K562 (cell line): Measurements from ENCODE around the gene PLEKHA6. TPM values are rescaled to one million over a fixed set of nuclear protein-coding genes. Genes with fewer than 3 reads are reported as not detected.
A peak's percentile ranks its signal among the peaks of the same experiment; 100 is the strongest.

Experiments
- ATAC-seq: fragments of 200-7000 bp; cut with Tn5 transposase; 3 replicates; pipeline ENCODE4 v1.9.1; 2020; ENCODE audit warnings: moderate library complexity
- BruUV-seq: library from RNA; stranded (reverse); fragments of 400-500 nt; replicated peaks from 2 replicates; lab custom pipeline; 2021; lab: Mats Ljungman, UMichigan
- CTCF ChIA-PET: fragments of 300-600 bp; formaldehyde crosslinking; extraction: SDS; loops from one replicate; lab custom pipeline; 2021; ENCODE audit warnings: low intra/inter-chr PET ratio; lab: Yijun Ruan, JAX
- POLR2A ChIA-PET: fragments of 300-600, 350-650 bp; sonication (Branson Sonifier 250); formaldehyde crosslinking; extraction: SDS; loops from one replicate; lab custom pipeline; 2021; ENCODE audit warnings: antibody characterized with exemption, inconsistent platforms; lab: Yijun Ruan, JAX
- DNase-seq, 4 experiments: peaks; one replicate each; pipeline versions ENCODE4 v3.0.0 to v3.0.0-alpha.2; 2011 to 2018; ENCODE audit warnings: low spot score in 3 of 4, mixed read lengths in 3 of 4; ENCODE audit errors: extremely low read depth in 1 of 4
- FAIRE-seq: peaks from 2 replicates; lab custom pipeline; 2011; peaks lifted over from hg19 to GRCh38; lab: Jason Lieb, UNC
- H2AFZ ChIP-seq: 2 replicates; pipeline ENCODE4 v1.6.0; 2011; ENCODE audit warnings: low read depth, low read length, control low read depth, inconsistent platforms
- H3K27ac ChIP-seq: fragments of 200-600 bp; 3 replicates; pipeline ENCODE4 v1.8.0; 2011; ENCODE audit warnings: low read depth, mild to moderate bottlenecking, control low read depth, inconsistent platforms, low read length, moderate library complexity, mixed read lengths; ENCODE audit errors: extremely low read depth
- H3K27me3 ChIP-seq, 2 experiments: fragments of 300-600 bp in 1 of 2; 2 replicates in 1 of 2; 3 replicates in 1 of 2; pipeline versions ENCODE4 v1.6.0 to v1.8.0; 2011; ENCODE audit warnings: inconsistent platforms in 2 of 2, low read length in 2 of 2, mild to moderate bottlenecking in 1 of 2, mixed read lengths in 1 of 2, moderate library complexity in 1 of 2; ENCODE audit not compliant: control insufficient read depth in 2 of 2, insufficient read depth in 2 of 2
- H3K36me3 ChIP-seq: fragments of 300-600 bp; 3 replicates; pipeline ENCODE4 v1.8.0; 2011; ENCODE audit warnings: mild to moderate bottlenecking, low read length, inconsistent platforms; ENCODE audit not compliant: control insufficient read depth, insufficient read depth
- H3K4me1 ChIP-seq, 2 experiments: fragments of 200-600 bp in 1 of 2; replicated peaks in 1 of 2; 2 replicates in 1 of 2; 3 replicates in 1 of 2; pipeline versions ENCODE4 v1.5.1 to v1.8.0; 2011; ENCODE audit warnings: inconsistent platforms in 2 of 2, low read length in 2 of 2, mild to moderate bottlenecking in 1 of 2, mixed read lengths in 1 of 2, moderate library complexity in 1 of 2; ENCODE audit not compliant: control insufficient read depth in 2 of 2, insufficient read depth in 2 of 2
- H3K4me2 ChIP-seq: 2 replicates; pipeline ENCODE4 v1.6.1; 2011; ENCODE audit warnings: low read length, control low read depth, inconsistent platforms, mixed read lengths; ENCODE audit not compliant: insufficient read depth
- H3K4me3 ChIP-seq: fragments of 200-600 bp; sonication (generic), shearing (Covaris generic); 2 replicates; pipeline ENCODE4 v1.5.1; 2016; ENCODE audit warnings: control low read depth, inconsistent platforms
- H3K79me2 ChIP-seq: fragments of 200-600 bp; 3 replicates; pipeline ENCODE4 v1.8.0; 2011; ENCODE audit warnings: low read length, inconsistent platforms; ENCODE audit not compliant: control insufficient read depth, insufficient read depth
- H3K9ac ChIP-seq, 2 experiments: 2 replicates each; pipeline versions ENCODE4 v1.6.0 to v1.6.1; 2011; ENCODE audit warnings: low read depth in 2 of 2, low read length in 2 of 2, control low read depth in 1 of 2, inconsistent platforms in 1 of 2, mild to moderate bottlenecking in 1 of 2, mixed read lengths in 1 of 2; ENCODE audit not compliant: insufficient read depth in 1 of 2
- H3K9me1 ChIP-seq: one replicate; pipeline ENCODE4 v1.6.0; 2011; ENCODE audit warnings: inconsistent platforms, mild to moderate bottlenecking, low read length, moderate library complexity; ENCODE audit not compliant: control insufficient read depth, insufficient read depth
- H3K9me3 ChIP-seq: replicated peaks from 2 replicates; pipeline ENCODE4 v1.5.1; 2011; ENCODE audit warnings: low read depth, low read length, inconsistent platforms; ENCODE audit not compliant: control insufficient read depth, insufficient read depth
- H4K20me1 ChIP-seq: replicated peaks from 2 replicates; pipeline ENCODE4 v1.6.1; 2011; ENCODE audit warnings: low read length, inconsistent platforms, mixed read lengths; ENCODE audit not compliant: control insufficient read depth, insufficient read depth
- ARID4B ChIP-seq: sonication (generic); formaldehyde crosslinking; IDR thresholded peaks from 2 replicates; pipeline ENCODE4 v1.8.0; 2022; ENCODE audit warnings: mild to moderate bottlenecking, missing genetic modification reagents
- CEBPG ChIP-seq, 3 experiments: fragments of 200-800 bp in 1 of 3; sonication (Bioruptor generic) in 1 of 3; sonication (generic) in 1 of 3; formaldehyde crosslinking in 1 of 3; IDR thresholded peaks in 2 of 3; conservative IDR thresholded peaks in 1 of 3; 2 replicates each; pipeline versions ENCODE4 v1.6.1 to v1.8.0; 2016 to 2022; ENCODE audit warnings: missing compliant biosample characterization in 2 of 3, missing genetic modification characterization in 2 of 3, mild to moderate bottlenecking in 1 of 3, missing genetic modification reagents in 1 of 3
- NFE2 ChIP-seq: IDR thresholded peaks from 2 replicates; pipeline ENCODE4 v1.6.1; 2014; ENCODE audit warnings: antibody characterized with exemption, low read depth
- PHTF2 ChIP-seq: fragments of 250-450 bp; sonication (Bioruptor Pico); IDR thresholded peaks from 2 replicates; pipeline ENCODE4 v1.5.0; 2021; ENCODE audit warnings: mild to moderate bottlenecking
- SMAD4 ChIP-seq: fragments of 250-450 bp; sonication (Bioruptor Pico); conservative IDR thresholded peaks from 2 replicates; pipeline ENCODE4 v1.8.0; 2021; ENCODE audit warnings: inconsistent platforms, mild to moderate bottlenecking, moderate library complexity
- SMARCE1 ChIP-seq: fragments of 450-650 bp; IDR thresholded peaks from 2 replicates; pipeline ENCODE4 v1.7.1; 2016; ENCODE audit warnings: mild to moderate bottlenecking
- SRSF7 ChIP-seq: fragments of 200-400 bp; formaldehyde crosslinking; optimal IDR thresholded peaks from 2 replicates; pipeline ENCODE3; 2017; ENCODE audit warnings: mild to moderate bottlenecking, low read depth, low read length
- XRCC4 ChIP-seq: IDR thresholded peaks from one replicate; pipeline ENCODE4 v1.6.1; 2011; ENCODE audit not compliant: insufficient read depth, insufficient read length; ENCODE audit errors: extremely low read depth
- ZBTB7A ChIP-seq: IDR thresholded peaks from 2 replicates; pipeline ENCODE4 v1.6.1; 2011; ENCODE audit warnings: low read depth, mild to moderate bottlenecking, low read length, moderate library complexity, borderline replicate concordance; ENCODE audit not compliant: control insufficient read depth
- ZFP36 ChIP-seq: fragments of 150-350 bp; IDR thresholded peaks from 2 replicates; pipeline ENCODE4 v1.6.1; 2018; ENCODE audit warnings: low read length, low read depth; ENCODE audit not compliant: partially characterized antibody
- ZNF717 ChIP-seq: fragments of 250-450 bp; sonication (Bioruptor Pico); IDR thresholded peaks from 2 replicates; pipeline ENCODE4 v1.5.0; 2021
- WGBS: fragments of 100-300 bp; shearing (Covaris generic); methylation state at CpG from one replicate; pipeline ENCODE4 v1.1.6; 2016; ENCODE audit warnings: low coverage, mixed read lengths; ENCODE audit not compliant: insufficient coverage; ENCODE audit errors: missing lambda C conversion rate; 5-methylcytosine and 5-hydroxymethylcytosine counted together
- in situ Hi-C: fragments of 300-500 bp; cut with MboI; formaldehyde crosslinking; loops from 4 replicates; pipeline ENCODE4 v1.15.0; 2018; ENCODE audit warnings: inconsistent platforms, mixed read lengths
- intact Hi-C: fragments of 100-400 bp; cut with micrococcal nuclease; formaldehyde crosslinking; loops from 2 replicates; pipeline ENCODE4 v1.14.2; 2022
- polyA plus RNA-seq, 8 experiments: library from polyadenylated mRNA; depleted of rRNA in 4 of 8; stranded (reverse) in 5 of 8; unstranded in 3 of 8; fragments of >200 nt; fragmentation: Nextera tagmentation in 2 of 8; fragmentation: Illumina TruSeq in 1 of 8; extraction: Ambion mirVana in 2 of 8; extraction: Trizol in 1 of 8; gene quantifications; 2 replicates each; pipeline versions ENCODE4 v1.2.1 to v1.2.3, GENCODE V29; 2011 to 2014; ENCODE audit warnings: inconsistent platforms in 1 of 8, missing spikeins in 1 of 8
- total RNA-seq, 7 experiments: library from RNA; depleted of rRNA in 6 of 7; stranded (reverse); fragments of >200 nt in 6 of 7; fragmentation: Illumina TruSeq in 2 of 7; extraction: Trizol in 2 of 7; gene quantifications; 2 replicates each; pipeline versions ENCODE4 v1.2.1 to v1.2.3, GENCODE V29; 2011 to 2021; ENCODE audit warnings: low replicate concordance in 1 of 7
- TF ChIP-seq, protein P1 (sequence below): fragments of 250-450 bp; sonication (Bioruptor Pico); IDR thresholded peaks from 2 replicates; pipeline ENCODE4 v1.8.0; 2021; ENCODE audit warnings: borderline replicate concordance, mild to moderate bottlenecking, moderate library complexity; ENCODE audit not compliant: poor library complexity, severe bottlenecking
- TF ChIP-seq, protein P2 (sequence below): fragments of 150-350 bp; conservative IDR thresholded peaks from 2 replicates; pipeline ENCODE4 v1.6.1; 2014; ENCODE audit warnings: low read length

Gene PLEKHA6
- total and polyA plus RNA-seq, 9 of the 15 experiments (the other 6 are each of a cell fraction or from before 2014, with no cell fraction given): under 0.01 to 0.33 (median 0.01) TPM; not detected in 4

DNA sequence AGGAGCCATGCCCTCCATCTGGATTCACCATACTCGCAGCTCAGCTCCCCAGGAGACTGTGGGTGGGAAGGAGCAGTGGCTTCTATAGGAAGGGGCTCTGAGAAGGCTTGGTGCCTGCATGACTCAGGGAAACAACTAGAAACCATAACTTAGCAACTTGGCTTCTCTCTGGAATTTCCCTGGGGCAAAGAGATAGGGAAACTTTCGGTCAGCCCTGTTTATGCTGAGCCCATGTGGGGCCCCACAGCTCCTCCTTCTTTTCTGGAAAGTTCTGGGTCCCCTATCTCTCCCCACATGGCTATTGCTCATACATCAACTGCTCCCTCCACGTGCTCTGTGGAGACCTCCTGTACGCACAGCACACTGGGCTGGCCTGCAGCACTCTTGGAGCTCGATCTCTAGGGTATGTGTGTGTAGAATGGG lies 39.3 kb downstream of the PLEKHA6 start (continued):
- TF ChIP-seq ZBTB7A (no peak; the same call in 1 of the 2 replicates), PHTF2 (no peak), ARID4B (CRISPR knock-in tag) (no peak), ZNF717 (CRISPR knock-in tag) (no peak), SRSF7 (no peak), NFE2 (peak; percentile 81)

DNA sequence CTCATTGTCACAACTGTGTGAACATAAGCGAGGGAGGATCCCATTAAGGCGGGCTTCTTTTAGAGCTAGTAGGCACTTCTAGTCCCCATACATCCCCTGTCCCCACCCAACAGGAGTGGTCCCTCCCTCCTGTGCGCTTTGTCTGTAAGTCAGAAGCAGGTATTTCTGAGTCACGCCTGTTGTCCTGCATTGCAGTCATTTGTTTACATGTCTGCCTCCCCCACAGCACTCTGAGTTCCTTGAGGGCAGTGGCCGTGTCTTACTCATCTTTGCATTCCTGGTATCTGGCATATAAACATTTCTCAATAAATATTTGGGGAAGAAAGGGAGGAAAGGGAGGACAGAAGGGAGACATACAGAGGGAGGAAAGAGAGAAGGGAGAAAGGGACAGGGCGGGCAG lies 40.3 kb downstream of the PLEKHA6 start:
- Histone ChIP-seq H3K4me3 (no peak overlapping the region), H3K9ac (no peak overlapping the region), H3K27ac (no peak overlapping the region), H3K4me1 (peaks cover 0 to 23% of the 10 kb centered on the region in 2 experiments; a peak in 4 of 5 replicates), H3K79me2 (no peaks in the 10 kb centered on the region), H3K9me1 (peaks cover 3% of the 10 kb centered on the region), H3K9me3 (no peaks in the 10 kb centered on the region), H2AFZ (no peak overlapping the region), H3K27me3 (peaks cover 26 to 62% of the 10 kb centered on the region in 2 experiments), H3K4me2 (no peak overlapping the region), H4K20me1 (no peaks in the 10 kb centered on the region), H3K36me3 (no peaks in the 10 kb centered on the region)
- ChIA-PET CTCF (no interaction called here), POLR2A (no interaction called here)
- WGBS: 7% methylated on average over 6 of the region's 6 CpGs
- ATAC-seq (peak; percentile 40; the same call in 2 of the 3 replicates), FAIRE-seq (peak; percentile 70), DNase-seq (peak in 3 of 4 experiments; percentile 41 to 45 (median 42))
- in situ Hi-C loops: no loop called here
- intact Hi-C loops: no loop called here
- no TSS peak for BruUV-seq
- TF ChIP-seq, protein P1, sequence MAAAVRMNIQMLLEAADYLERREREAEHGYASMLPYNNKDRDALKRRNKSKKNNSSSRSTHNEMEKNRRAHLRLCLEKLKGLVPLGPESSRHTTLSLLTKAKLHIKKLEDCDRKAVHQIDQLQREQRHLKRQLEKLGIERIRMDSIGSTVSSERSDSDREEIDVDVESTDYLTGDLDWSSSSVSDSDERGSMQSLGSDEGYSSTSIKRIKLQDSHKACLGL (CRISPR knock-in tag): no peak
- TF ChIP-seq ZFP36 (no peak), SMAD4 (no peak), CEBPG (CRISPR knock-in tag; IDR thresholded peaks at IDR 0.05) (no peak), CEBPG (tag; conservative IDR thresholded peaks at IDR 0.05 in 1 of 2, IDR thresholded peaks at IDR 0.05 in 1 of 2) (peak in 1 of 2 experiments; percentile 45; a peak in 1 of 4 replicates), SMARCE1 (peak; percentile 50; the same call in 1 of the 2 replicates), XRCC4 (no peak)
- TF ChIP-seq, protein P2, sequence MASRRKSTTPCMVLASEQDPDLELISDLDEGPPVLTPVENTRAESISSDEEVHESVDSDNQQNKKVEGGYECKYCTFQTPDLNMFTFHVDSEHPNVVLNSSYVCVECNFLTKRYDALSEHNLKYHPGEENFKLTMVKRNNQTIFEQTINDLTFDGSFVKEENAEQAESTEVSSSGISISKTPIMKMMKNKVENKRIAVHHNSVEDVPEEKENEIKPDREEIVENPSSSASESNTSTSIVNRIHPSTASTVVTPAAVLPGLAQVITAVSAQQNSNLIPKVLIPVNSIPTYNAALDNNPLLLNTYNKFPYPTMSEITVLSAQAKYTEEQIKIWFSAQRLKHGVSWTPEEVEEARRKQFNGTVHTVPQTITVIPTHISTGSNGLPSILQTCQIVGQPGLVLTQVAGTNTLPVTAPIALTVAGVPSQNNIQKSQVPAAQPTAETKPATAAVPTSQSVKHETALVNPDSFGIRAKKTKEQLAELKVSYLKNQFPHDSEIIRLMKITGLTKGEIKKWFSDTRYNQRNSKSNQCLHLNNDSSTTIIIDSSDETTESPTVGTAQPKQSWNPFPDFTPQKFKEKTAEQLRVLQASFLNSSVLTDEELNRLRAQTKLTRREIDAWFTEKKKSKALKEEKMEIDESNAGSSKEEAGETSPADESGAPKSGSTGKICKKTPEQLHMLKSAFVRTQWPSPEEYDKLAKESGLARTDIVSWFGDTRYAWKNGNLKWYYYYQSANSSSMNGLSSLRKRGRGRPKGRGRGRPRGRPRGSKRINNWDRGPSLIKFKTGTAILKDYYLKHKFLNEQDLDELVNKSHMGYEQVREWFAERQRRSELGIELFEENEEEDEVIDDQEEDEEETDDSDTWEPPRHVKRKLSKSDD: no peak
